D341Med (cell line): ENCODE data around the gene GRM5.

Experiments
- DNase-seq: peaks from one replicate; pipeline ENCODE4 v3.0.0; 2012; ENCODE audit warnings: low spot score

Gene GRM5

GRCh38 chr11:88617226-88617625 lies 448.6 kb downstream of the GRM5 start:
- DNase-seq = no peak

GRCh38 chr11:88604260-88604659 lies 461.5 kb downstream of the GRM5 start:
- DNase-seq = no peak

- DNase-seq = no peak
Observed at GRCh38 chr11:88603091-88603867, 462.5 kb downstream of the GRM5 start.

GRCh38 chr11:88597387-88597786 lies 468.4 kb downstream of the GRM5 start:
- DNase-seq = no peak

GRCh38 chr11:88596786-88597185 lies 469.0 kb downstream of the GRM5 start:
- no peak for DNase-seq

- DNase-seq = no peak
Observed at GRCh38 chr11:88594274-88594950, 471.4 kb downstream of the GRM5 start.

GRCh38 chr11:88590361-88590760 lies 475.4 kb downstream of the GRM5 start:
- no peak for DNase-seq

- no peak for DNase-seq
Observed at GRCh38 chr11:88583251-88583650, 482.5 kb downstream of the GRM5 start.

- no peak for DNase-seq
Observed at GRCh38 chr11:88579466-88579865, 486.3 kb downstream of the GRM5 start.

GRCh38 chr11:88576741-88577140 lies 489.0 kb downstream of the GRM5 start:
- no peak for DNase-seq

GRCh38 chr11:88575916-88576315 lies 489.9 kb downstream of the GRM5 start:
- DNase-seq = no peak

- DNase-seq = no peak
Observed at GRCh38 chr11:88569342-88569741, 496.4 kb downstream of the GRM5 start.

GRCh38 chr11:88555829-88556202 lies 510.0 kb downstream of the GRM5 start:
- DNase-seq = no peak

GRCh38 chr11:88555018-88555828 lies 510.6 kb downstream of the GRM5 start:
- no peak for DNase-seq

GRCh38 chr11:88553204-88553603 lies 512.6 kb downstream of the GRM5 start:
- no peak for DNase-seq

- DNase-seq = peak; percentile 66
Observed at GRCh38 chr11:88552379-88553062, 513.3 kb downstream of the GRM5 start.

GRCh38 chr11:88544656-88545280 lies 521.0 kb downstream of the GRM5 start:
- DNase-seq = no peak

GRCh38 chr11:88543902-88544655 lies 521.7 kb downstream of the GRM5 start:
- DNase-seq = peak; percentile 74

- DNase-seq = no peak
Observed at GRCh38 chr11:88541006-88541405, 524.8 kb downstream of the GRM5 start.

- DNase-seq = no peak
Observed at GRCh38 chr11:88538098-88538497, 527.7 kb downstream of the GRM5 start.

- no peak for DNase-seq
Observed at GRCh38 chr11:88537613-88538012, 528.2 kb downstream of the GRM5 start.
